Colonic mucosa (tissue), 4 donors: ENCODE measurements around the gene VPS13C. TPM values are rescaled to one million over a fixed set of nuclear protein-coding genes. Genes with fewer than 3 reads are reported as not detected.

Source experiments
- DNase-seq: peaks from one replicate; pipeline ENCODE4 v3.0.0-alpha.2; 2020
- H3K27ac ChIP-seq: fragments of 200-600 bp; one replicate; pipeline ENCODE4 v1.8.0; 2021
- H3K27me3 ChIP-seq: fragments of 200-600 bp; one replicate; pipeline ENCODE4 v1.8.0; 2021
- H3K36me3 ChIP-seq: fragments of 200-600 bp; one replicate; pipeline ENCODE4 v1.8.0; 2021
- H3K4me1 ChIP-seq: fragments of 200-600 bp; one replicate; pipeline ENCODE4 v1.8.0; 2021; ENCODE audit warnings: mild to moderate bottlenecking
- H3K4me3 ChIP-seq: fragments of 200-600 bp; one replicate; pipeline ENCODE4 v1.8.0; 2021
- H3K9ac ChIP-seq, 2 donors: one replicate each; pipeline ENCODE4 v1.7.0; 2013; ENCODE audit warnings: control low read depth in 2 of 2, low read depth in 2 of 2, low read length in 2 of 2
- H3K9me3 ChIP-seq: fragments of 200-600 bp; one replicate; pipeline ENCODE4 v1.8.0; 2021
- intact Hi-C: fragments of 100-400 bp; cut with DNase I; formaldehyde crosslinking; loops from one replicate; pipeline ENCODE4 v1.14.1; 2022
- total RNA-seq, 2 donors: library from RNA; stranded (reverse); fragmentation: NEBNext Ultra II Directional in 1 of 2; extraction: Animal tissue kit (Norgen Biotek cat#: 25700) in 1 of 2; gene quantifications; one replicate each; pipeline ENCODE4 v1.2.1, GENCODE V29; 2021
- TF ChIP-seq, protein P1 (sequence below): fragments of 200-600 bp; IDR thresholded peaks from one replicate; pipeline ENCODE4 v1.8.0; 2022; ENCODE audit warnings: antibody characterized with exemption, mild to moderate bottlenecking
- donor health status: healthy.
- donor health status: DM: no; HTN: no; CAD: no.
- donor health status: DM: no; HTN: no; CAD: no.

VPS13C gene
- total RNA-seq, 2 donors from 2014 or later, result 33.9 to 56.5 TPM

DNA sequence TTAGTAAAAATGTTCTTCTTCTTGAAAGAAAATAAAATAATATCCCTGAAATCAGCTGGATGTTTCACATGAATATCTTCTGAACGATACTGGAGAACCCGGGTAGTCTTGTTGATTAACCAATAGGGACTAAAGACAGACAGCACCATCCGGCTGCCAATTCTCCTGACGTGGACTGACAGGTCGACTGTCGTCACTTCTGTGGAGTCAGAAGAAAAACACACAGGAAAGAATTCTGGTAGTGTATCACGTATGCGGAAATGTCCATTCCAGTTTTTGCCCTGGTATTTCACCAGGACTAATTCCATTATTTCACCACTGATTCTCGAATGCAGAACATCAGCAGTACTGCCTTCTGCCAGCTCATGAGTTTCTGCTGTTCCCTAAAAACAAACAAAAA, 144.6 kb downstream of the VPS13C start:
- H3K4me3 ChIP-seq, result no peak overlapping the region
- peaks cover 8% of the 10 kb centered on the region for H3K36me3 ChIP-seq
- no peaks in the 10 kb centered on the region for H3K4me1 ChIP-seq
- no peaks in the 10 kb centered on the region for H3K9me3 ChIP-seq
- intact Hi-C loops, result no loop called here
- TF ChIP-seq, protein P1, sequence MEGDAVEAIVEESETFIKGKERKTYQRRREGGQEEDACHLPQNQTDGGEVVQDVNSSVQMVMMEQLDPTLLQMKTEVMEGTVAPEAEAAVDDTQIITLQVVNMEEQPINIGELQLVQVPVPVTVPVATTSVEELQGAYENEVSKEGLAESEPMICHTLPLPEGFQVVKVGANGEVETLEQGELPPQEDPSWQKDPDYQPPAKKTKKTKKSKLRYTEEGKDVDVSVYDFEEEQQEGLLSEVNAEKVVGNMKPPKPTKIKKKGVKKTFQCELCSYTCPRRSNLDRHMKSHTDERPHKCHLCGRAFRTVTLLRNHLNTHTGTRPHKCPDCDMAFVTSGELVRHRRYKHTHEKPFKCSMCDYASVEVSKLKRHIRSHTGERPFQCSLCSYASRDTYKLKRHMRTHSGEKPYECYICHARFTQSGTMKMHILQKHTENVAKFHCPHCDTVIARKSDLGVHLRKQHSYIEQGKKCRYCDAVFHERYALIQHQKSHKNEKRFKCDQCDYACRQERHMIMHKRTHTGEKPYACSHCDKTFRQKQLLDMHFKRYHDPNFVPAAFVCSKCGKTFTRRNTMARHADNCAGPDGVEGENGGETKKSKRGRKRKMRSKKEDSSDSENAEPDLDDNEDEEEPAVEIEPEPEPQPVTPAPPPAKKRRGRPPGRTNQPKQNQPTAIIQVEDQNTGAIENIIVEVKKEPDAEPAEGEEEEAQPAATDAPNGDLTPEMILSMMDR, result no peak
- H3K27me3 ChIP-seq, result no peaks in the 10 kb centered on the region
- H3K9ac ChIP-seq, result no peak overlapping the region
- no peak for DNase-seq
- H3K27ac ChIP-seq, result no peak overlapping the region

- Histone ChIP-seq H3K9ac (no peak overlapping the region), H3K27ac (no peak overlapping the region), H3K36me3 (no peaks in the 10 kb centered on the region), H3K4me3 (no peak overlapping the region), H3K4me1 (no peaks in the 10 kb centered on the region), H3K27me3 (no peaks in the 10 kb centered on the region), H3K9me3 (no peaks in the 10 kb centered on the region)
- intact Hi-C loops, result no loop called here
- TF ChIP-seq, protein P1, result no peak
- no peak for DNase-seq
Observed at GRCh38 chr15:61910839-61911369, 149.3 kb downstream of the VPS13C start.

- no peak overlapping the region for H3K9ac ChIP-seq
- H3K4me3 ChIP-seq, result no peak overlapping the region
- H3K4me1 ChIP-seq, result no peaks in the 10 kb centered on the region
- H3K36me3 ChIP-seq, result no peaks in the 10 kb centered on the region
- intact Hi-C loops, result no loop called here
- no peak for DNase-seq
- no peaks in the 10 kb centered on the region for H3K9me3 ChIP-seq
- TF ChIP-seq, protein P1, result no peak
- no peaks in the 10 kb centered on the region for H3K27me3 ChIP-seq
- H3K27ac ChIP-seq, result no peak overlapping the region
Observed at GRCh38 chr15:61908241-61908640, 152.0 kb downstream of the VPS13C start.

DNA sequence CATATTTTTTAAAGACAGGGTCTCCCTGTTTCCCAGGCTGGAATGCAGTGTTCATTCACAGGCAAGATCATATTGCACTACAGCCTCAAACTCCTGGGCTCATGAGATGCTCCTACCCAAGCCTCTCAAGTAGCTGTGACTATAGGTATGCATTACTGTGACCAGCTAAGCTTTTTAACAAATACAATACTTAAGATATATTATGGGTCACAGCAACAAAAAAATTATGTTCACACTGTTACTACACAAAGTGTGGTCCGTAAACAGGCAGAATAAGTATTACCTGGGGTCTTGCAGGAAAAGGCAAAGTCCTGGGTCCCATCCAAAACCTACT, 152.5 kb downstream of the VPS13C start:
- TF ChIP-seq, protein P1, result no peak
- Histone ChIP-seq H3K4me1 (no peaks in the 10 kb centered on the region), H3K27me3 (no peaks in the 10 kb centered on the region), H3K4me3 (no peak overlapping the region), H3K9me3 (no peaks in the 10 kb centered on the region), H3K36me3 (no peaks in the 10 kb centered on the region), H3K9ac (no peak overlapping the region), H3K27ac (no peak overlapping the region)
- no peak for DNase-seq
- intact Hi-C loops, result no loop called here

GRCh38 chr15:61906961-61907752, 153.1 kb downstream of the VPS13C start:
- Histone ChIP-seq H3K9ac (no peak overlapping the region), H3K4me3 (no peak overlapping the region), H3K4me1 (no peaks in the 10 kb centered on the region), H3K27me3 (no peaks in the 10 kb centered on the region), H3K36me3 (no peaks in the 10 kb centered on the region), H3K27ac (no peak overlapping the region), H3K9me3 (no peaks in the 10 kb centered on the region)
- intact Hi-C loops, result no loop called here
- TF ChIP-seq, protein P1, result no peak
- no peak for DNase-seq
